Astrocyte of the hippocampus (primary cell): ENCODE measurements around the gene CA10.
A peak's percentile ranks its signal among the peaks of the same experiment; 100 is the strongest.

Source experiments
- DNase-seq: peaks from one replicate; pipeline ENCODE4 v3.0.0; 2011; ENCODE audit warnings: low read depth, low spot score

The CA10 gene

DNA sequence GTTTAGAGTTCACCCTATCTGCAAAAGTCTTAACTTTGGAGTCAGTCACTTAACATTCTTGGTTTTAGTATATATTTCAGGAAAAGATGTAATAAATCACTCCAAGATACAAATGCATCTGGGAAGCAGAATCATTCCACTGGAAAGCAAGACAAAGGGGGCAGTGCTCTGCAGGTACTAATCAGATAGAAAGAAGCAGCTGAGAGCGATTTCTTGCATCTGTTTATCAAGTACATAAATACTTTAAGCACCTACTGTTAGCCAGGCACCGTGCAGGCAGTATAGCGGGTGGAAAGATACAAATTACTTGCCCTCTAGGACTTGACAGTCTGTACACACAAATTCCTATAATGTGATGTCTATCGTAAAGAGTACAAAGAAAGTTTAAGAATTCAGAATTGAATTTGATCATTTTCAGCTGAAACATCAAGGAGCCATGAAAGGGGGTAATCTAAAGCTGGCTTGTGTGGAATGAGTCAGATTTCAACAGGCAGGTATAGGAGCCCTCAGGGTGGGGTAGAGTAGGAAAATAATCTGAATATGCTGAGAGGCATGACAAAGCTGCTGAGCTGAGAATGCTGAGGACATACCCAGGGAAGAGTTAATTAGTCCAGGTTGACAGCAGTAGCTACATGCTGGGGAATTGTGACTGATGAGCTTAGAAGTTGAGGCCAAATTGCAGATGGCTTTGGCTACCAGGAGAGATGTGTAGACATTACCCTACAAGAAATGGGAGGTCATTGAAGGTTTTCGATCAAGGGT lies 110.2 kb downstream of the CA10 start:
- no peak for DNase-seq

- no peak for DNase-seq
Measured at GRCh38 chr17:52047086-52047485, 111.4 kb downstream of the CA10 start.

DNA sequence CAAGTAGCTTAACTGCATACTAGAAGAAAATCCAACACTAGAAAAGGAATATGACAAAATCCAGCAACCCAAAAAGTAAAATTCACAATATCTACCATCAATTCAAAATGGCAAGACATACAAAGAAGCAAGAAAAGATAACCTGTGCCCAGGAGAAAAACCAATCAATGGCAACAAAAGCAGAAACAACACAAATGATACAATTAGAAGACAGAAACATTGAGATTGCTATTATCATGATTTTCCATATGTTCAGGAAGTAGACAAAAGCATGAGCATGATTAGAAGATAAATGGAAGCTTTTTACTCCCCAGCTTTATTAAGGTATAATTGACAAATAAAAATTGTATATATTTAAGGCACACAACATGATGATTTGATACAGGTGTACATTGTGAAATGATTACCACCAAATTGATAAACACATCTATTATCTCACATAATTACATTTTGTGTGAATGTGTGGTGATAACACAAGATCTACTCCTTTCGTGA lies 117.3 kb downstream of the CA10 start:
- DNase-seq = no peak

DNA sequence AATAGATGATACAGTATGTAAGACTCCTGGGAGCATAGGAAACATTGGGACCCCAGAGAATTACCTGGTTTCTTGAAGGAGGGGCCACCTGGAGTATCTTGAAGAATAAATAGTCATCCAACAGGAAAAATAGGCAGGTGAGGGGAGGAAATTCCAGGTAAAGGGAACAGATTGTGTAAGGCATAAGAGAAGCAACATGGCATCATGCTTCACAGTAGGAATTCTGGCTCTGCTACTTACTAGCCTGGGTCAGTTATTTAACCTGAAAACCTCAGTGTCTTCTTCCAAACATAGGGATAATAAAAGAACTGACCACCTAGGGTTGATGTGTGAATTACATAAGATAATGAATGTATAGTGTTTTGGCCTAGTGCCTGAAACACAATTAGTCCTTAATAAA lies 122.1 kb downstream of the CA10 start:
- DNase-seq = no peak

DNA sequence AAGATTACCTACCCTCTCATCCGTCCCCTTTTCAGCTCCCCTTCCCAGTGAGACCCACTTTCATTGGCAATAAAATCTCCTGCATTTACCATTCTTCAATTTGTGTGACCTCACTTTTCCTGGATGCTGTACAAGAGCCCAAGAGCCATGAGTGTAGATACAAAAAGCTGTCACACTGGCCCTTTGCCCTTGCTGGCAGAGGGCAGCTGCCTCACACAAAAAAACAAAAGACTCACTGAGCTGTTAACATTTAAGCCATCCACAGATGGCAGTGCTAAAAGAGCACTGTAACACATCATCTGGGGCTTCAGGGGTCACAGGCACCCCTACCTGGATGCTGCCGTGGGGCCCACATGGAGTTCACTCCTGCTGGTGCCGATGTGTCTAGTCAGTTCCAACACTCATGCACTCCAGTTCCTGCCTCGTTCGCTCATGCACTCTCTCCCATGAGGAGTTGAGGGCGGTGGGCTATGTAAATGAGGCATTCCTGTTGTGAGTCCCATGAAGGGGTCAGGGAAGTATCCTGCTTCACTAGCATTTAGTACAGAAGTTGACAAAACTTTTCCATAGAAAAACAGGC lies 123.1 kb downstream of the CA10 start:
- peak; percentile 8 for DNase-seq

DNA sequence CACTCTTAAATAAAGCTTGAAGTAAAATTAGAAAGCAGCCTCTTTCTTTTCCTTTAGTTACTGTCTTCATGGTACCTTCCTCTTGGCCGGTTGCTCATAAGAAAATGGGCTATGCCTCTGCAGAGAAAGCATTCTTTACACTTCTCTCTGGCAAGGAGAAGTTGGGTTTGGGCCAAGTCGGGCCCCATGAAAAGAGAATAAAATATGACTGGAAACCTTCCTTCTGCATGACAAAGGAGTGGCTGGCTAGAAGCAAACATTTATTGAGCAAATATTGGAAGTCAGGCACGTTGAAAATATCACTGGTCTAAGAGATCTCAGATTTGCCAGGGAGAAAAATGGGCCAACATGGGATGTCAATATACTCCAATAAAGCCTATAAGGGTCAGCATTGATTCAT lies 126.1 kb downstream of the CA10 start:
- DNase-seq = no peak

GRCh38 chr17:52030052-52030451 lies 128.5 kb downstream of the CA10 start:
- no peak for DNase-seq

- DNase-seq = peak; percentile 74
Measured at GRCh38 chr17:52027620-52028295, 130.8 kb downstream of the CA10 start.

DNA sequence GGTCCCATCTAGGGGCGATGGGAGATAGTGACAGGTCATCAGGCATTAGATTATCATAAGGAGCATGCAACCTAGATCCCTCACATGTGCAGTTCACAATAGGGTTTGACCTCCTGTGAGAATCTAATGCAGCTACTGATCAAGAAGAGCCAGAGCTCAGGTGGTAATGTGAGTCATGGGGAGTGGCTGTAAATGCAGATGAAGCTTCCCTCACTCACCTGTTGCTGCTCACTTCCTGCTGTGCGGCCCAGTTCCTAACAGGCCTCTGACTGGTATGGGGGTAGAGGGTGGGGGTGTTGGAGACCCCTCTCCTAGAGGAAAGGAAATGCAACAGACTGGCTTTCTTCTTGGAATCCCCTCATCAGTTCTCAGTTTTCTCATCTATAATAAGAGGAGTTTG lies 131.4 kb downstream of the CA10 start:
- DNase-seq = no peak

DNA sequence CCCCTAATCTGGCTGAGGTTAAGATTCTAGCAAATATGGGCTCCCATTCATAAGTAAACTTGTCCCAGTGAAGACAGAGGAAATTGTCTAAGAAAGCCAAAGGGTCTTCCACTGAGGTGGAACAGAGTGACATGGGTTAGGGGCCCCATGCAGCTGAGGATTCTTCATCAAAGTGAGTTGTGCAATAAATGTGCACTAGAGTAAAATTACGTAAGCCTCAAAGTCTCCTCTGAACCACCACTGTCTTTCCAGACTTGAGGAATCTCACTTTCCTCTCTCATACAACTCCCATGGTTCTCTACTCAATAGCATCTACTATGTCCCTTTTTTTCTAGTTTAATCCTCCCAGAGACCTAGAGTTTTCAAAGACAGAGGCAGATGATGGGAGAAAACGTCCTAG lies 132.4 kb downstream of the CA10 start:
- no peak for DNase-seq

- peak; percentile 36 for DNase-seq
Measured at GRCh38 chr17:52025236-52025635, 133.3 kb downstream of the CA10 start.

GRCh38 chr17:52024300-52024870 lies 134.1 kb downstream of the CA10 start:
- DNase-seq = peak; percentile 53

DNA sequence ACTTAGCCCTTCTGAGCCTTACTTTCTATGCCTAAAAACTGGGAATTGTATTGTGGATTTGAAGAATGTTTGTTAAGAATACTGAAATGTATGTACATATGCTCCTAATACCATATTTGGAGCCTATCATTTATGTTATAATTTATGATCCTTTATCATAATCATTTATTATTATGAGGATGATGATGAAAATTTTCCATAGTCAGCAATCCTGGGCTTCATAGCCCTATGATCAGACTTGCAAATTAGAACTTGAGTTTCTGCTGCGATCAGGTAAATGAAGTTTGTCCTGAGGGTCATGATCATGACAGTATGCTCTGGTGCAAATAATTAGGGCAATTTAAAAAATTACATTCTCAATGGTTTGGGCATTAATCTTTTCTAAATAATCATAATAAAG lies 147.4 kb downstream of the CA10 start:
- no peak for DNase-seq

- no peak for DNase-seq
Measured at GRCh38 chr17:51999654-52000053, 158.9 kb downstream of the CA10 start.

GRCh38 chr17:51997723-51998122 lies 160.8 kb downstream of the CA10 start:
- no peak for DNase-seq

- DNase-seq = no peak
Measured at GRCh38 chr17:51995797-51996403, 162.6 kb downstream of the CA10 start.

DNA sequence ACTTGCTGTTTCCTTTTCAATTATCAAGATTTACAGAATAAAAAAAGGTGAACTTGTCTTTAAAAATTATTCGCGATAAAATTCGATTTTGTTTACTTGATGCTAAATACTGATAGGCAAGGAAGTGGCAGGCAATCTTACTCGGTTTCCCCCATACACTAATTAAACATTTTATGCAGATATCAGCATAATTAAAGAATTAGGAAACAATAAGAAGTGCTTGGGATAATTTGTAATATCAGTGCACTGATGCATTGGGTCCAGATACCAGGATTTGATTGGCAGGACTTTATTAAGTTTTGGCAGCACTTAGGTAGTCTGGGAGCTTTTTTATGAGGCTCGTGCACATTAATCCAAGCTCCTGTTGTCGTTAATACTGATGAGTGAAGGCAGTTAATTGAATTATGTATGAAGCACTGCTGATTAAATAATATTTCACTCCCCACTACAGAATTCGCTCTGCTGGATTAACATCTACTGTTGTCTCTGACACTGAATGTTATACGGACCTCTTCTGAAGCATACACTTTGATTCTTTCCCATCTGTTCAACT lies 165.6 kb downstream of the CA10 start:
- no peak for DNase-seq

GRCh38 chr17:51971121-51971520 lies 187.4 kb downstream of the CA10 start:
- no peak for DNase-seq

DNA sequence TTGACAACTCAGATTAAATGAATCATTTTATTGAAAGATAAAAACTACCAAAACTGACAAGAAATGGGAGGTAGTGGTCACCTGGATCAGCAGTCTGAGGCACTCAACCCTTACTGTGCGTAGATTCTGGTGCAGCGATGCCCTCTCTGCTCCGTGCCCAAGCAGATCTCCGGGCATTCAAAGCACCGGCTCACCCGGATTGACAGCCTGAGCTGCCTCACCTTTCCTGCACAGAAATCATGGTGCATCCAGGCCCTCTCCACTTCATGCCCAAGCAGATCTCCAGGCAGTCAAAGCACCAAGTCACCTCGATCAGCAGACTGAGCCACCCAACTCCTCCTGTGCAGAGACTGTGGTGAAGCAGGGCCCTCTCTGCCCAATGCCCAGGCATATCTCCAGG lies 196.8 kb downstream of the CA10 start:
- no peak for DNase-seq

DNA sequence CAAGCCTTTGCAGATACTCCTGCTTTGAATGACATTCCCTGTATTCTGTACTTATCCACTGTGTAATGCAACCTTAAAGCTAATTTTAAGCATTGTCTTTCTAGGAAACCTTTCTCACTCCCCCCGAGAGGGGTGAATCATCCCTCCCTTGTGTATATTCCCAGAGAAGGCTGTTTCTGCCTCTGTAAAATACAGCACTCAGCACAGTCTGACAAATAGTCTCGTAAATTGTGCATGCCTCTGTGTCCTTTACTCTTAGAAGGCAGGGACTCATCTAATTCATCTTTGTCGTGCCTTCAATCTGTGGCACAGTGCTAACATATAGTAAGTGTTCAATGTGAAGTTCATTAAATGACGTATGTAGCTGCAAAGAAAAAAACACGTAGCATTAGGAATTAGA lies 200.7 kb downstream of the CA10 start:
- no peak for DNase-seq

GRCh38 chr17:51955245-51955644 lies 203.3 kb downstream of the CA10 start:
- no peak for DNase-seq
